NCI-H748 (cell line): ENCODE data around the gene ZNF716.
"Not testable (repeated sequence)": the region's sequence is repeated elsewhere in the genome, so short reads cannot be mapped to it uniquely, and the experiment has no call there.

Experiments used
- DNase-seq: peaks from one replicate; lab custom pipeline; 2025; ENCODE audit not compliant: unreplicated experiment; lab: John Stamatoyannopoulos, UW

The ZNF716 gene

GRCh38 chr7:57425969-57426628, 23.9 kb upstream of the ZNF716 start:
- DNase-seq, result no peak

- DNase-seq, result no peak
These were observed 23.4 kb upstream of the ZNF716 start for GRCh38 chr7:57426629-57427003.

- DNase-seq, result no peak
These were observed 22.8 kb upstream of the ZNF716 start for GRCh38 chr7:57427146-57427545.

GRCh38 chr7:57427594-57427993, 22.4 kb upstream of the ZNF716 start:
- DNase-seq, result no peak

GRCh38 chr7:57432583-57432982, 17.4 kb upstream of the ZNF716 start:
- no peak for DNase-seq

- DNase-seq, result no peak
These were observed 12.4 kb upstream of the ZNF716 start for GRCh38 chr7:57437581-57437980.

GRCh38 chr7:57438244-57438643, 11.7 kb upstream of the ZNF716 start:
- DNase-seq, result no peak

- no peak for DNase-seq
These were observed 6.4 kb upstream of the ZNF716 start for GRCh38 chr7:57443567-57443966.

GRCh38 chr7:57469186-57469828, 19.3 kb downstream of the ZNF716 start:
- DNase-seq, result not testable (repeated sequence)

- DNase-seq, result peak; percentile 2
These were observed 30.3 kb downstream of the ZNF716 start for GRCh38 chr7:57480304-57480703.

GRCh38 chr7:57485022-57485421, 35.0 kb downstream of the ZNF716 start:
- not testable (repeated sequence) for DNase-seq

- DNase-seq, result no peak
These were observed 38.0 kb downstream of the ZNF716 start for GRCh38 chr7:57487957-57488356.

- DNase-seq, result not testable (repeated sequence)
These were observed 45.1 kb downstream of the ZNF716 start for GRCh38 chr7:57495111-57495510.

GRCh38 chr7:57496395-57496794, 46.4 kb downstream of the ZNF716 start:
- no peak for DNase-seq

- no peak for DNase-seq
These were observed 55.2 kb downstream of the ZNF716 start for GRCh38 chr7:57505176-57505575.
